Upper lobe of left lung (tissue), 6 donors: Measurements from ENCODE around the gene DCLK1. TPM values are rescaled to one million over a fixed set of nuclear protein-coding genes. Genes with fewer than 3 reads are reported as not detected.

Experiments used
- ATAC-seq, 2 donors: fragments of 200-7000 bp; cut with Tn5 transposase; one replicate each; pipeline ENCODE4 v1.9.1; 2022; ENCODE audit warnings: mild to moderate bottlenecking in 2 of 2, moderate library complexity in 2 of 2; ENCODE audit not compliant: low FRiP score in 2 of 2
- DNase-seq, 2 donors: peaks; one replicate each; pipeline ENCODE4 v3.0.0-alpha.2; 2019 to 2020
- H3K27ac ChIP-seq, 4 donors: fragments of 200-600 bp; sonication (generic); one replicate each; pipeline ENCODE4 v1.5.1; 2016 to 2019
- H3K27me3 ChIP-seq, 4 donors: fragments of 200-600 bp; sonication (generic); one replicate each; pipeline ENCODE4 v1.5.1; 2017 to 2019
- H3K36me3 ChIP-seq, 4 donors: fragments of 200-600 bp; sonication (generic); one replicate each; pipeline ENCODE4 v1.5.1; 2016 to 2019
- H3K4me1 ChIP-seq, 4 donors: fragments of 200-600 bp; sonication (generic); one replicate each; pipeline ENCODE4 v1.5.1; 2018 to 2019
- H3K4me3 ChIP-seq, 4 donors: fragments of 200-600 bp; sonication (generic); one replicate each; pipeline ENCODE4 v1.5.1; 2017 to 2019; ENCODE audit warnings: mild to moderate bottlenecking in 2 of 4, moderate library complexity in 1 of 4
- H3K9me3 ChIP-seq, 4 donors: fragments of 200-600 bp; sonication (generic); one replicate each; pipeline ENCODE4 v1.5.1; 2018 to 2019
- CTCF ChIP-seq, 6 experiments: fragments of 450-650 bp in 4 of 6; fragments of 200-600 bp in 2 of 6; sonication (generic) in 2 of 6; IDR thresholded peaks; one replicate each; pipeline ENCODE4 v1.5.1; 2016 to 2019; ENCODE audit warnings: antibody characterized with exemption in 6 of 6
- EP300 ChIP-seq, 4 donors: sonication (generic); formaldehyde crosslinking; IDR thresholded peaks; one replicate each; pipeline ENCODE4 v1.5.1; 2017; ENCODE audit warnings: antibody characterized with exemption in 4 of 4, control low read depth in 2 of 4
- POLR2A ChIP-seq, 4 donors: fragments of 450-650 bp; IDR thresholded peaks; one replicate each; pipeline ENCODE4 v1.5.1; 2016 to 2017; ENCODE audit warnings: antibody characterized with exemption in 4 of 4, mild to moderate bottlenecking in 2 of 4
- POLR2AphosphoS5 ChIP-seq, 2 donors: sonication (generic); formaldehyde crosslinking; IDR thresholded peaks; one replicate each; pipeline ENCODE4 v1.5.1; 2017; ENCODE audit warnings: antibody characterized with exemption in 2 of 2
- WGBS, 2 donors: methylation state at CpG; one replicate each; pipeline ENCODE4 v1.1.5; 2017 to 2018; 5-methylcytosine and 5-hydroxymethylcytosine counted together
- total RNA-seq, 6 donors: library from RNA; depleted of rRNA in 4 of 6; stranded (reverse); fragments of >200 nt in 4 of 6; gene quantifications; one replicate each; pipeline versions ENCODE4 v1.1.0 to v1.2.1, GENCODE V29; 2016 to 2021
- donor health status: DM: no; HTN: no; CAD: no; lungs with moderate emphysema.
- donor health status: DM: no; HTN: yes; CAD: no; lungs with severe emphysema.

DCLK1 gene
- total RNA-seq, 6 donors from 2014 or later = 2.1 to 14.7 (median 3.9) TPM

GRCh38 chr13:36059321-36059720 is 71.9 kb downstream of the DCLK1 start:
- DNase-seq (no peak), ATAC-seq (no peak)
- whole genome bisulfite sequencing, 2 donors = 78 to 88% methylated on average over 1 of the region's 1 CpG
- TF ChIP-seq CTCF (IDR thresholded peaks at IDR 0.05) (no peak), EP300 (IDR thresholded peaks at IDR 0.05) (no peak), POLR2A (IDR thresholded peaks at IDR 0.05) (no peak), POLR2AphosphoS5 (IDR thresholded peaks at IDR 0.05) (no peak)
- H3K4me1 ChIP-seq = no peaks in the 10 kb centered on the region
- no peak overlapping the region for H3K27ac ChIP-seq
- H3K9me3 ChIP-seq = no peaks in the 10 kb centered on the region
- no peaks in the 10 kb centered on the region for H3K36me3 ChIP-seq
- no peaks in the 10 kb centered on the region for H3K27me3 ChIP-seq
- H3K4me3 ChIP-seq = no peak overlapping the region

- Histone ChIP-seq H3K27ac (no peak overlapping the region), H3K4me3 (no peak overlapping the region), H3K27me3 (no peaks in the 10 kb centered on the region), H3K4me1 (no peaks in the 10 kb centered on the region), H3K36me3 (no peaks in the 10 kb centered on the region), H3K9me3 (no peaks in the 10 kb centered on the region)
- 67 to 83% methylated on average over 2 of the region's 2 CpGs for WGBS, 2 donors
- no peak for DNase-seq
- TF ChIP-seq POLR2AphosphoS5 (IDR thresholded peaks at IDR 0.05) (no peak), EP300 (IDR thresholded peaks at IDR 0.05) (no peak), POLR2A (IDR thresholded peaks at IDR 0.05) (no peak), CTCF (IDR thresholded peaks at IDR 0.05) (no peak)
- no peak for ATAC-seq
Observed at GRCh38 chr13:36058116-36058515, 73.1 kb downstream of the DCLK1 start.

GRCh38 chr13:36057547-36057946 is 73.6 kb downstream of the DCLK1 start:
- H3K4me3 ChIP-seq = no peak overlapping the region
- H3K4me1 ChIP-seq = no peaks in the 10 kb centered on the region
- DNase-seq (no peak), ATAC-seq (no peak)
- WGBS, 2 donors = 83% methylated on average over 1 of the region's 1 CpG
- TF ChIP-seq POLR2AphosphoS5 (IDR thresholded peaks at IDR 0.05) = no peak
- no peak for TF ChIP-seq POLR2A (IDR thresholded peaks at IDR 0.05)
- TF ChIP-seq EP300 (IDR thresholded peaks at IDR 0.05) = no peak
- no peak for TF ChIP-seq CTCF (IDR thresholded peaks at IDR 0.05)
- no peaks in the 10 kb centered on the region for H3K9me3 ChIP-seq
- H3K27me3 ChIP-seq = no peaks in the 10 kb centered on the region
- no peak overlapping the region for H3K27ac ChIP-seq
- no peaks in the 10 kb centered on the region for H3K36me3 ChIP-seq

- Histone ChIP-seq H3K27me3 (no peaks in the 10 kb centered on the region), H3K36me3 (no peaks in the 10 kb centered on the region), H3K4me1 (no peaks in the 10 kb centered on the region), H3K27ac (no peak overlapping the region), H3K9me3 (no peaks in the 10 kb centered on the region), H3K4me3 (no peak overlapping the region)
- ATAC-seq (no peak), DNase-seq (no peak)
- 53 to 60% methylated on average over 3 of the region's 3 CpGs for WGBS, 2 donors
- TF ChIP-seq POLR2AphosphoS5 (IDR thresholded peaks at IDR 0.05) (no peak), POLR2A (IDR thresholded peaks at IDR 0.05) (no peak), CTCF (IDR thresholded peaks at IDR 0.05) (no peak), EP300 (IDR thresholded peaks at IDR 0.05) (no peak)
Observed at GRCh38 chr13:36057041-36057440, 74.1 kb downstream of the DCLK1 start.

- H3K27me3 ChIP-seq = no peaks in the 10 kb centered on the region
- WGBS, 2 donors = 81 to 86% methylated on average over 4 of the region's 4 CpGs
- DNase-seq (no peak), ATAC-seq (no peak)
- TF ChIP-seq CTCF (IDR thresholded peaks at IDR 0.05) = no peak
- no peak for TF ChIP-seq EP300 (IDR thresholded peaks at IDR 0.05)
- TF ChIP-seq POLR2AphosphoS5 (IDR thresholded peaks at IDR 0.05) = no peak
- no peak for TF ChIP-seq POLR2A (IDR thresholded peaks at IDR 0.05)
- H3K9me3 ChIP-seq = no peaks in the 10 kb centered on the region
- H3K4me3 ChIP-seq = no peak overlapping the region
- H3K27ac ChIP-seq = no peak overlapping the region
- H3K36me3 ChIP-seq = no peaks in the 10 kb centered on the region
- H3K4me1 ChIP-seq = no peaks in the 10 kb centered on the region
Observed at GRCh38 chr13:36055366-36055765, 75.8 kb downstream of the DCLK1 start.
